ENCODE data around the gene ANXA3. TPM values are rescaled to one million over a fixed set of nuclear protein-coding genes. Genes with fewer than 3 reads are reported as not detected.

Gene ANXA3
- polyA plus RNA-seq, 1 experiment = 13.9 TPM

DNA sequence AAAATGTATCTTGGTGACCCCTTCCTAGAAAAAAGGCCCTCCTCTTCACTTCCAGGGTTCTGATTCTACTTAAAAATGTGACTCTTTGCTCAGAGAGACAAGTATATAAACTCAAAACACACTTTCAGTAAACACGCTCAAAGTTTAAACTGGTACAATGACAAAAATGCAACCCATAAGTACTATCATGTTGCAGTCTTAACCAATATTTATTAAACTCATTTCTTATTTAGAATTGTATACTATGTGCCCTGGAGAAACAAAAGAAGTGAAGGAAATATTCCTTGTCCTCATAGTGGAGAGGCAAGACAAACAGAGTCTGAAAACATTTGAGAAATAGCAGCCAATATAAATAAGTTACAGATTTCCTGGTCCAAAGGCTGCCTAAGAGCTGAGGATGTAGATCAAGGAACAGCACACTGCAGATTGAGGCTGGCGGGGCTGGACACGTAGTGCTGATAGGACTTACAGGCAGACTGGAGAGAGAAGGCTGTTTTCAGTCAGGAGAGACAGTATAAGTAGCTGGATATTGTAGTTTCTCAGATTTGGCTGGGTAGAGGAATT lies 39.1 kb upstream of the ANXA3 start:
- Histone ChIP-seq H3K9me3 (ENCODE audit: control insufficient read depth, insufficient read depth, low read length) (no peaks in the 10 kb centered on the region), H3K27ac (ENCODE audit: low read depth, low read length) (no peak overlapping the region), H3K27me3 (ENCODE audit: control insufficient read depth, insufficient read depth, low read length) (peaks cover 10% of the 10 kb centered on the region), H3K4me3 (ENCODE audit: low read depth, low read length) (no peak overlapping the region)
- no peak for DNase-seq (ENCODE audit: low read depth, low spot score)
- ChIA-PET POLR2A (no interaction called here), CTCF (interaction anchor here (0.9 to 1.1 kb wide), 3 partner anchors 352 to 518 kb away, joined by 3 to 6 read pairs (median 4); no protein-coding TSS in a partner anchor)
- no peak for TF ChIP-seq CTCF (IDR thresholded peaks at IDR 0.05; ENCODE audit: low read depth, low read length)

DNA sequence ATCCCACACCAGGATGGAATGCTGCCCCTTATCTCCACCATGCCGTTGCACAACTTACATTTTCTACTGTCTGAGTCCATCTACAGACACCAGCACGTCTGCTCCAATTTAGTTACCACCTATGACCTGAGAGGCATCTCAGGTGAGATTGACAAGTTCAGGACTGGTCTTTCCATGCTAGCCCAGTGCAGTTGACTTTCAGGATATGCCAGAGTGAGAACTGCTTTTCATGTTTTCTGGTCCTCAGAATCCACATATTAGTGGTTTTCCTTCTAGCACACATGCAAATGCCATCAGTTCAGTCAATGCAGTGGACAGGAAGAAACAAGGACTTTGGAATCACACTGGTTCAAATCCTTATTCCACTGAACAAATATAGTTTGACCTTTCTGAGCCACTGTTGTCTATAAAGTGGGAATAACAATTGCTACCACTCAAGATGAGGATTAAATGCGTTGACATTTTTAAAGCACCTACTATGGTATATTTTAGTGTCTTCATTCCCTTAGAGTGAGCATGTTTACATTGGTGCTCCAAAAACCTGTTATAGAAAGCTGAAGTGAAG lies 38.1 kb upstream of the ANXA3 start:
- no peak for DNase-seq (ENCODE audit: low read depth, low spot score)
- Histone ChIP-seq H3K4me3 (ENCODE audit: low read depth, low read length) (no peak overlapping the region), H3K9me3 (ENCODE audit: control insufficient read depth, insufficient read depth, low read length) (no peaks in the 10 kb centered on the region), H3K27me3 (ENCODE audit: control insufficient read depth, insufficient read depth, low read length) (peaks cover 10% of the 10 kb centered on the region), H3K27ac (ENCODE audit: low read depth, low read length) (no peak overlapping the region)
- ChIA-PET POLR2A (no interaction called here), CTCF (interaction anchor here (1.0 to 1.1 kb wide), 3 partner anchors 350 to 519 kb away, joined by 3 to 4 read pairs (median 3); no protein-coding TSS in a partner anchor)
- TF ChIP-seq CTCF (IDR thresholded peaks at IDR 0.05; ENCODE audit: low read depth, low read length) = no peak

- ChIA-PET POLR2A (no interaction called here), CTCF (interaction anchor here (0.5 to 3.2 kb wide), 17 partner anchors 9 to 557 kb away, joined by 3 to 26 read pairs (median 4); no protein-coding TSS in a partner anchor)
- peak; percentile 69 for TF ChIP-seq CTCF (IDR thresholded peaks at IDR 0.05; ENCODE audit: low read depth, low read length)
- Histone ChIP-seq H3K9me3 (ENCODE audit: control insufficient read depth, insufficient read depth, low read length) (no peaks in the 10 kb centered on the region), H3K27ac (ENCODE audit: low read depth, low read length) (no peak overlapping the region), H3K27me3 (ENCODE audit: control insufficient read depth, insufficient read depth, low read length) (peaks cover 6% of the 10 kb centered on the region), H3K4me3 (ENCODE audit: low read depth, low read length) (no peak overlapping the region)
- DNase-seq (ENCODE audit: low read depth, low spot score) = no peak
Measured at GRCh38 chr4:78517050-78517652, 34.4 kb upstream of the ANXA3 start.

DNA sequence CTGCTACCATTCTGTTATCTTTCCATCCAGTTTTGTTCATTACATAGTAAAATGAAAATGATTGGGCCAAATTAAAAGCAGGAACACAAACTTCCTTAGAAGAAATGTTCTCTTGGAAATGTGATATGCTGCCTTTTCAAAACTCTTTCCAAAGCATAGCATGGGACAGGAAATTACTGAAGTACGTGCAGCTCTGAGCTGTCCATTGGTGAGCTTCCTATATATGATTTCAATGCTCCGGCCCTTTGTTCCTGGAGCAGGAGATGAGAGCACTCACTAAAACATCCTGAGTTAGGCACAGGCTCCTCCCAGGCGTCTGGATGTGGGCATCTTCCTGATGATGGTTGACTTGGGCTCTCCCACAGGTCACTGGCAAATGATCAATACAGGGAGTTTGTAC lies 33.0 kb upstream of the ANXA3 start:
- ChIA-PET POLR2A (no interaction called here), CTCF (interaction anchor here (0.9 to 3.2 kb wide), 8 partner anchors 9 to 559 kb away, joined by 3 to 26 read pairs (median 6); partner anchors contain the start of gene PAQR3)
- H3K4me3 ChIP-seq (ENCODE audit: low read depth, low read length) = no peak overlapping the region
- DNase-seq (ENCODE audit: low read depth, low spot score) = no peak
- no peak for TF ChIP-seq CTCF (IDR thresholded peaks at IDR 0.05; ENCODE audit: low read depth, low read length)
- no peaks in the 10 kb centered on the region for H3K9me3 ChIP-seq (ENCODE audit: control insufficient read depth, insufficient read depth, low read length)
- H3K27ac ChIP-seq (ENCODE audit: low read depth, low read length) = no peak overlapping the region
- peaks cover 2% of the 10 kb centered on the region for H3K27me3 ChIP-seq (ENCODE audit: control insufficient read depth, insufficient read depth, low read length)

- H3K9me3 ChIP-seq (ENCODE audit: control insufficient read depth, insufficient read depth, low read length) = no peaks in the 10 kb centered on the region
- H3K27ac ChIP-seq (ENCODE audit: low read depth, low read length) = no peak overlapping the region
- DNase-seq (ENCODE audit: low read depth, low spot score) = no peak
- ChIA-PET POLR2A (no interaction called here), CTCF (interaction anchor here (1.1 kb wide), 1 partner anchor 124 kb away, joined by 3 read pairs; no protein-coding TSS in a partner anchor)
- H3K4me3 ChIP-seq (ENCODE audit: low read depth, low read length) = no peak overlapping the region
- peaks cover 2% of the 10 kb centered on the region for H3K27me3 ChIP-seq (ENCODE audit: control insufficient read depth, insufficient read depth, low read length)
- TF ChIP-seq CTCF (IDR thresholded peaks at IDR 0.05; ENCODE audit: low read depth, low read length) = no peak
Measured at GRCh38 chr4:78519962-78520361, 31.6 kb upstream of the ANXA3 start.

Data from AG04450 (cell line).